DOHH2 (cell line): ENCODE measurements around the gene DGKB.

Experiments
- CTCF ChIP-seq: fragments of 200-600 bp; sonication (generic); IDR thresholded peaks from one replicate; pipeline ENCODE4 v1.5.1; 2014; ENCODE audit warnings: antibody characterized with exemption, mild to moderate bottlenecking, low read depth, low read length; ENCODE audit not compliant: poor library complexity, severe bottlenecking
- EZH2phosphoT487 ChIP-seq: fragments of 200-600 bp; sonication (generic); IDR thresholded peaks from 2 replicates; pipeline ENCODE4 v1.6.1; 2017; ENCODE audit warnings: borderline replicate concordance, mild to moderate bottlenecking, antibody characterized with exemption, low read length, moderate library complexity, mixed read lengths

DNA sequence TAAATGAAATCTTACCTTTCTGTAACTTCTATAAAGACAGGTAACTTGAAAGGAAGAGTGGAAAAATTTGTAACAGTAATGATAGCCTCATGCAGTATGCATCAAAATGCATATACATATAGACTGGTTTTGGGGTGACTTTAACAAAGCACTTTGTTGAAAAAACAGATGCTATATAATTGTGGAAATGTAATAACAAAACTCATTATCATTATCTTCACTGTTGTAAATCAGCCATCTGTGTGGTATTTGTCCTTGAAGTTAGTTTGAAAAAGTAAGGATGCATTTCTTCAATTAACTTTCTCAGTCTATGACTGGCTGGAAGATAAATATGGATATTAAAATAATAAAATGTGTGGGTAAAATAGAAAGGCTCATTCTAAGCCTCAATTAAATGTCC is 6.1 kb upstream of the DGKB start:
- TF ChIP-seq CTCF: no peak
- no peak for TF ChIP-seq EZH2phosphoT487
